ENCODE measurements around the gene NCAPG.

DNA sequence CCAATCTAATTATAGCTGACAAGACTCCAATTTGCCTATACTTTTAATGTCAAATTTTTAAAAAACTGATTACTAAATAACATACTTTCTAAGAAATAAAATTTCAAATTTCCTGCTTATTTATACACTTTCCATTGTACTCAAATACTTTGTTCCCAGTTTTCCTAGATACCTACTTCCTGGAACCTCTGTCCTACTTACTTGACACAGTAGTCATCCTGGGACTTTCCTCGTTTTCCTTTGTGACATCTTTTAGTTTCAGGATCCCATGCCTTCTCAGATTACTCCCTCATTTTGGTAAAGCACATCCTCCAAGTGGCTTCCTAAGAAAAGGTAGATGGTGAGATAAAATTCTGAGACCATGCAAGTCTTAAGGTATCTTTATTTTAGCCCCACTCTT, 16.0 kb upstream of the NCAPG start:
- TF ChIP-seq RARB (CRISPR knock-in tag; IDR thresholded peaks at IDR 0.05) = no peak
- TF ChIP-seq, protein P1, sequence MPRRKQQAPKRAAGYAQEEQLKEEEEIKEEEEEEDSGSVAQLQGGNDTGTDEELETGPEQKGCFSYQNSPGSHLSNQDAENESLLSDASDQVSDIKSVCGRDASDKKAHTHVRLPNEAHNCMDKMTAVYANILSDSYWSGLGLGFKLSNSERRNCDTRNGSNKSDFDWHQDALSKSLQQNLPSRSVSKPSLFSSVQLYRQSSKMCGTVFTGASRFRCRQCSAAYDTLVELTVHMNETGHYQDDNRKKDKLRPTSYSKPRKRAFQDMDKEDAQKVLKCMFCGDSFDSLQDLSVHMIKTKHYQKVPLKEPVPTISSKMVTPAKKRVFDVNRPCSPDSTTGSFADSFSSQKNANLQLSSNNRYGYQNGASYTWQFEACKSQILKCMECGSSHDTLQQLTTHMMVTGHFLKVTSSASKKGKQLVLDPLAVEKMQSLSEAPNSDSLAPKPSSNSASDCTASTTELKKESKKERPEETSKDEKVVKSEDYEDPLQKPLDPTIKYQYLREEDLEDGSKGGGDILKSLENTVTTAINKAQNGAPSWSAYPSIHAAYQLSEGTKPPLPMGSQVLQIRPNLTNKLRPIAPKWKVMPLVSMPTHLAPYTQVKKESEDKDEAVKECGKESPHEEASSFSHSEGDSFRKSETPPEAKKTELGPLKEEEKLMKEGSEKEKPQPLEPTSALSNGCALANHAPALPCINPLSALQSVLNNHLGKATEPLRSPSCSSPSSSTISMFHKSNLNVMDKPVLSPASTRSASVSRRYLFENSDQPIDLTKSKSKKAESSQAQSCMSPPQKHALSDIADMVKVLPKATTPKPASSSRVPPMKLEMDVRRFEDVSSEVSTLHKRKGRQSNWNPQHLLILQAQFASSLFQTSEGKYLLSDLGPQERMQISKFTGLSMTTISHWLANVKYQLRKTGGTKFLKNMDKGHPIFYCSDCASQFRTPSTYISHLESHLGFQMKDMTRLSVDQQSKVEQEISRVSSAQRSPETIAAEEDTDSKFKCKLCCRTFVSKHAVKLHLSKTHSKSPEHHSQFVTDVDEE (CRISPR knock-in tag; IDR thresholded peaks at IDR 0.05) = no peak
- no peak for TF ChIP-seq ZFP3 (CRISPR knock-in tag; IDR thresholded peaks at IDR 0.05)
- TF ChIP-seq ARNTL (CRISPR knock-in tag; IDR thresholded peaks at IDR 0.05; ENCODE audit: borderline replicate concordance, low read depth) = no peak
- no peak for TF ChIP-seq ZFP30 (CRISPR knock-in tag; IDR thresholded peaks at IDR 0.05)
- no peak for TF ChIP-seq ESRRG (CRISPR knock-in tag; IDR thresholded peaks at IDR 0.05)
- TF ChIP-seq ISL1 (CRISPR knock-in tag; IDR thresholded peaks at IDR 0.05) = no peak
- no peak for TF ChIP-seq ZC3H10 (CRISPR knock-in tag; IDR thresholded peaks at IDR 0.05)
- no peak for TF ChIP-seq ZNF565 (CRISPR knock-in tag; conservative IDR thresholded peaks at IDR 0.05; ENCODE audit: low read depth)
- TF ChIP-seq, protein P2, sequence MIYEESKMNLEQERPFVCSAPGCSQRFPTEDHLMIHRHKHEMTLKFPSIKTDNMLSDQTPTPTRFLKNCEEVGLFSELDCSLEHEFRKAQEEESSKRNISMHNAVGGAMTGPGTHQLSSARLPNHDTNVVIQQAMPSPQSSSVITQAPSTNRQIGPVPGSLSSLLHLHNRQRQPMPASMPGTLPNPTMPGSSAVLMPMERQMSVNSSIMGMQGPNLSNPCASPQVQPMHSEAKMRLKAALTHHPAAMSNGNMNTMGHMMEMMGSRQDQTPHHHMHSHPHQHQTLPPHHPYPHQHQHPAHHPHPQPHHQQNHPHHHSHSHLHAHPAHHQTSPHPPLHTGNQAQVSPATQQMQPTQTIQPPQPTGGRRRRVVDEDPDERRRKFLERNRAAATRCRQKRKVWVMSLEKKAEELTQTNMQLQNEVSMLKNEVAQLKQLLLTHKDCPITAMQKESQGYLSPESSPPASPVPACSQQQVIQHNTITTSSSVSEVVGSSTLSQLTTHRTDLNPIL (CRISPR knock-in tag; IDR thresholded peaks at IDR 0.05; ENCODE audit: low read depth) = no peak
- no peak for TF ChIP-seq CSDC2 (CRISPR knock-in tag; IDR thresholded peaks at IDR 0.05)

Data from SK-N-SH treated with all-trans-retinoic acid at 6 μM for 48 hours (cell line).